K562 (cell line): ENCODE measurements around the gene NPC1. TPM values are rescaled to one million over a fixed set of nuclear protein-coding genes. Genes with fewer than 3 reads are reported as not detected.

ENCODE experiments used
- ATAC-seq: fragments of 200-7000 bp; cut with Tn5 transposase; 3 replicates; pipeline ENCODE4 v1.9.1; 2020; ENCODE audit warnings: moderate library complexity
- BruUV-seq: library from RNA; stranded (reverse); fragments of 400-500 nt; replicated peaks from 2 replicates; lab custom pipeline; 2021; lab: Mats Ljungman, UMichigan
- CTCF ChIA-PET: fragments of 300-600 bp; formaldehyde crosslinking; extraction: SDS; loops from one replicate; lab custom pipeline; 2021; ENCODE audit warnings: low intra/inter-chr PET ratio; lab: Yijun Ruan, JAX
- POLR2A ChIA-PET: fragments of 300-600, 350-650 bp; sonication (Branson Sonifier 250); formaldehyde crosslinking; extraction: SDS; loops from one replicate; lab custom pipeline; 2021; ENCODE audit warnings: antibody characterized with exemption, inconsistent platforms; lab: Yijun Ruan, JAX
- DNase-seq, 4 experiments: peaks; one replicate each; pipeline versions ENCODE4 v3.0.0 to v3.0.0-alpha.2; 2011 to 2018; ENCODE audit warnings: low spot score in 3 of 4, mixed read lengths in 3 of 4; ENCODE audit errors: extremely low read depth in 1 of 4
- FAIRE-seq: peaks from 2 replicates; lab custom pipeline; 2011; peaks lifted over from hg19 to GRCh38; lab: Jason Lieb, UNC
- H2AFZ ChIP-seq: 2 replicates; pipeline ENCODE4 v1.6.0; 2011; ENCODE audit warnings: low read depth, low read length, control low read depth, inconsistent platforms
- H3K27ac ChIP-seq: fragments of 200-600 bp; 3 replicates; pipeline ENCODE4 v1.8.0; 2011; ENCODE audit warnings: low read depth, mild to moderate bottlenecking, control low read depth, inconsistent platforms, low read length, moderate library complexity, mixed read lengths; ENCODE audit errors: extremely low read depth
- H3K27me3 ChIP-seq, 2 experiments: fragments of 300-600 bp in 1 of 2; 2 replicates in 1 of 2; 3 replicates in 1 of 2; pipeline versions ENCODE4 v1.6.0 to v1.8.0; 2011; ENCODE audit warnings: inconsistent platforms in 2 of 2, low read length in 2 of 2, mild to moderate bottlenecking in 1 of 2, mixed read lengths in 1 of 2, moderate library complexity in 1 of 2; ENCODE audit not compliant: control insufficient read depth in 2 of 2, insufficient read depth in 2 of 2
- H3K36me3 ChIP-seq: fragments of 300-600 bp; 3 replicates; pipeline ENCODE4 v1.8.0; 2011; ENCODE audit warnings: mild to moderate bottlenecking, low read length, inconsistent platforms; ENCODE audit not compliant: control insufficient read depth, insufficient read depth
- H3K4me1 ChIP-seq, 2 experiments: fragments of 200-600 bp in 1 of 2; replicated peaks in 1 of 2; 2 replicates in 1 of 2; 3 replicates in 1 of 2; pipeline versions ENCODE4 v1.5.1 to v1.8.0; 2011; ENCODE audit warnings: inconsistent platforms in 2 of 2, low read length in 2 of 2, mild to moderate bottlenecking in 1 of 2, mixed read lengths in 1 of 2, moderate library complexity in 1 of 2; ENCODE audit not compliant: control insufficient read depth in 2 of 2, insufficient read depth in 2 of 2
- H3K4me2 ChIP-seq: 2 replicates; pipeline ENCODE4 v1.6.1; 2011; ENCODE audit warnings: low read length, control low read depth, inconsistent platforms, mixed read lengths; ENCODE audit not compliant: insufficient read depth
- H3K4me3 ChIP-seq: fragments of 200-600 bp; sonication (generic), shearing (Covaris generic); 2 replicates; pipeline ENCODE4 v1.5.1; 2016; ENCODE audit warnings: control low read depth, inconsistent platforms
- H3K79me2 ChIP-seq: fragments of 200-600 bp; 3 replicates; pipeline ENCODE4 v1.8.0; 2011; ENCODE audit warnings: low read length, inconsistent platforms; ENCODE audit not compliant: control insufficient read depth, insufficient read depth
- H3K9ac ChIP-seq, 2 experiments: 2 replicates each; pipeline versions ENCODE4 v1.6.0 to v1.6.1; 2011; ENCODE audit warnings: low read depth in 2 of 2, low read length in 2 of 2, control low read depth in 1 of 2, inconsistent platforms in 1 of 2, mild to moderate bottlenecking in 1 of 2, mixed read lengths in 1 of 2; ENCODE audit not compliant: insufficient read depth in 1 of 2
- H3K9me1 ChIP-seq: one replicate; pipeline ENCODE4 v1.6.0; 2011; ENCODE audit warnings: inconsistent platforms, mild to moderate bottlenecking, low read length, moderate library complexity; ENCODE audit not compliant: control insufficient read depth, insufficient read depth
- H3K9me3 ChIP-seq: replicated peaks from 2 replicates; pipeline ENCODE4 v1.5.1; 2011; ENCODE audit warnings: low read depth, low read length, inconsistent platforms; ENCODE audit not compliant: control insufficient read depth, insufficient read depth
- H4K20me1 ChIP-seq: replicated peaks from 2 replicates; pipeline ENCODE4 v1.6.1; 2011; ENCODE audit warnings: low read length, inconsistent platforms, mixed read lengths; ENCODE audit not compliant: control insufficient read depth, insufficient read depth
- DPF2 ChIP-seq: fragments of 450-650 bp; IDR thresholded peaks from 2 replicates; pipeline ENCODE4 v1.6.1; 2016
- HDGF ChIP-seq: fragments of 450-650 bp; IDR thresholded peaks from 2 replicates; pipeline ENCODE4 v1.6.1; 2016
- MLLT1 ChIP-seq, 2 experiments: fragments of 450-650 bp; IDR thresholded peaks; 2 replicates each; pipeline ENCODE4 v1.6.1; 2016
- MTA3 ChIP-seq: fragments of 450-650 bp; formaldehyde crosslinking; IDR thresholded peaks from 2 replicates; pipeline ENCODE4 v1.6.1; 2017; ENCODE audit warnings: mild to moderate bottlenecking, borderline replicate concordance
- NFE2 ChIP-seq: IDR thresholded peaks from 2 replicates; pipeline ENCODE4 v1.6.1; 2014; ENCODE audit warnings: antibody characterized with exemption, low read depth
- RCOR1 ChIP-seq, 2 experiments: IDR thresholded peaks; 2 replicates each; pipeline ENCODE4 v1.6.1; 2012; ENCODE audit warnings: low read depth in 2 of 2, low read length in 2 of 2, borderline replicate concordance in 1 of 2, improper control_type of control experiment in 1 of 2
- ZNF121 ChIP-seq: sonication (generic); formaldehyde crosslinking; conservative IDR thresholded peaks from 2 replicates; pipeline ENCODE4 v1.8.0; 2022; ENCODE audit warnings: missing genetic modification reagents
- ZNF277 ChIP-seq: fragments of 250-450 bp; sonication (Bioruptor Pico); IDR thresholded peaks from 2 replicates; pipeline ENCODE4 v1.8.0; 2022; ENCODE audit warnings: inconsistent platforms, mild to moderate bottlenecking, moderate library complexity, borderline replicate concordance
- ZNF408 ChIP-seq: fragments of 250-450 bp; sonication (Bioruptor Pico); IDR thresholded peaks from 2 replicates; pipeline ENCODE4 v1.4.0; 2020; ENCODE audit warnings: low read depth, mild to moderate bottlenecking, moderate library complexity
- ZNF444 ChIP-seq: fragments of 250-450 bp; sonication (Bioruptor Pico); IDR thresholded peaks from 2 replicates; pipeline ENCODE4 v1.4.0; 2020; ENCODE audit warnings: mild to moderate bottlenecking, moderate library complexity
- ZNF785 ChIP-seq: fragments of 250-450 bp; sonication (Bioruptor Pico); IDR thresholded peaks from 2 replicates; pipeline ENCODE4 v1.4.0; 2020; ENCODE audit warnings: mild to moderate bottlenecking
- ZSCAN29 ChIP-seq: fragments of 450-650 bp; IDR thresholded peaks from 2 replicates; pipeline ENCODE4 v1.6.1; 2017
- WGBS: fragments of 100-300 bp; shearing (Covaris generic); methylation state at CpG from one replicate; pipeline ENCODE4 v1.1.6; 2016; ENCODE audit warnings: low coverage, mixed read lengths; ENCODE audit not compliant: insufficient coverage; ENCODE audit errors: missing lambda C conversion rate; 5-methylcytosine and 5-hydroxymethylcytosine counted together
- in situ Hi-C: fragments of 300-500 bp; cut with MboI; formaldehyde crosslinking; loops from 4 replicates; pipeline ENCODE4 v1.15.0; 2018; ENCODE audit warnings: inconsistent platforms, mixed read lengths
- intact Hi-C: fragments of 100-400 bp; cut with micrococcal nuclease; formaldehyde crosslinking; loops from 2 replicates; pipeline ENCODE4 v1.14.2; 2022
- polyA plus RNA-seq, 8 experiments: library from polyadenylated mRNA; depleted of rRNA in 4 of 8; stranded (reverse) in 5 of 8; unstranded in 3 of 8; fragments of >200 nt; fragmentation: Nextera tagmentation in 2 of 8; fragmentation: Illumina TruSeq in 1 of 8; extraction: Ambion mirVana in 2 of 8; extraction: Trizol in 1 of 8; gene quantifications; 2 replicates each; pipeline versions ENCODE4 v1.2.1 to v1.2.3, GENCODE V29; 2011 to 2014; ENCODE audit warnings: inconsistent platforms in 1 of 8, missing spikeins in 1 of 8
- total RNA-seq, 7 experiments: library from RNA; depleted of rRNA in 6 of 7; stranded (reverse); fragments of >200 nt in 6 of 7; fragmentation: Illumina TruSeq in 2 of 7; extraction: Trizol in 2 of 7; gene quantifications; 2 replicates each; pipeline versions ENCODE4 v1.2.1 to v1.2.3, GENCODE V29; 2011 to 2021; ENCODE audit warnings: low replicate concordance in 1 of 7
- TF ChIP-seq, protein P1 (sequence below): sonication (generic); formaldehyde crosslinking; IDR thresholded peaks from 2 replicates; pipeline ENCODE4 v1.8.0; 2022; ENCODE audit warnings: mild to moderate bottlenecking, missing genetic modification reagents

Gene NPC1
- total and polyA plus RNA-seq, 9 of the 15 experiments (the other 6 are each of a cell fraction or from before 2014, with no cell fraction given) = 17.1 to 45.9 (median 27.6) TPM

DNA sequence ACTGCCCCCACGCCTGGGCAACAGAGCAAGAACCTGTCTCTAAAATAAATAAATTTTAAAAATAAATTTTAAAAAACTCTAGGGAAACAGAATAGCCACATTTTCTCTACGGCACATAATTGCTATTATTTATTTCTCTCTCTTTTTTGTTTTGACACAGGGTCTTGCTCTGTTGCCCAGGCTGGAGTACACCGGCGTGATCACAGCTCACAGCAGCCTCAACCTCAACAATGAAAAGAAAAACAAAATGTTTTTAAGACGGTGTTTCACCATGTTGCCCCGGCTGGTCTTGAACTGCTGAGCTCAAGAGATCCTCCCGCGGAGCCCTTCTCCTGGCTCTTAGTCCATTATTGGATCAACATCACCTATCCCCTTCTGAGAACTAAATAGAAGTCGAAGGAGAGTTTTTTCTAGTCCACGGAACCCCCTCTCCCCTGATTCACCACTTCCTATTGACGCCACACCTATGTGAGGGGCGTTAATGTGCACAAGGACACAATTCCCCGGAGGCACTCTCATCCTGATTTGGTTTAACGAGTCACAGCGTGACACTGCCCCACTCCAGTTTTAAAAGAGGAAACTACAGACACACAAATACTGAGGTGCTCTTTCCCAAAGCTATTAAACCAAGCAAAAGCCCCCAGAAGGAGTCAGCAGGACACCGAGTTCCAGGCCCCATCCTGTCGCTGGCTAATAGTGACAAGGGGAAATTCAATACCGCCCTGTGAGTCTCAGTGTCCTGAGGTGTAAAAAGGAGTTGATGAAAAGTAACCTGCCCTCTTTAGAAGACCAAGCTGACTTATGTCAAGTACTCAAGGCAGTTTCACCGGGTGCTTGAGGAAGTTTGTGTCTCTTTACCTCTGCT is 1.1 kb downstream of the NPC1 start:
- peak; percentile 26 for FAIRE-seq
- Histone ChIP-seq H3K4me3 (peak overlapping the region; percentile 93), H3K9ac (peak overlapping the region; percentile 93 to 94), H3K4me1 (peaks cover 11 to 14% of the 10 kb centered on the region in 2 experiments; a peak in 4 of 5 replicates), H3K4me2 (peak overlapping the region; percentile 94), H3K79me2 (peaks cover 47% of the 10 kb centered on the region), H2AFZ (peak overlapping the region; percentile 99), H4K20me1 (no peaks in the 10 kb centered on the region; the same call in 1 of the 2 replicates), H3K36me3 (peaks cover 15% of the 10 kb centered on the region; the same call in 1 of the 3 replicates), H3K27me3 (peaks cover 10 to 19% of the 10 kb centered on the region in 2 experiments; a peak in 3 of 5 replicates), H3K9me3 (no peaks in the 10 kb centered on the region), H3K27ac (peak overlapping the region; percentile 97), H3K9me1 (no peaks in the 10 kb centered on the region)
- ChIA-PET POLR2A (interaction anchor here (0.6 to 1.6 kb wide), 7 partner anchors 9 to 413 kb away, joined by 3 to 5 read pairs (median 3); no protein-coding TSS in a partner anchor), CTCF (interaction anchor here (2.5 to 3.3 kb wide), 2 partner anchors 70 to 87 kb away, joined by 12 to 24 read pairs; no protein-coding TSS in a partner anchor)
- in situ Hi-C loops (loop anchor here (5.0 kb wide), 1 partner anchor 68 kb away; no protein-coding TSS in a partner anchor), intact Hi-C loops (loop anchor here (10.0 kb wide), 1 partner anchor 450 kb away; the partner anchor contains the start of gene CABLES1)
- BruUV-seq = TSS peak; percentile 54
- ATAC-seq = peak; percentile 23
- peak; percentile 41 to 63 (median 44) for DNase-seq
- 18% methylated on average over 19 of the region's 19 CpGs for WGBS
- TF ChIP-seq ZNF277 (CRISPR knock-in tag) (no peak), ZNF444 (no peak), ZSCAN29 (peak; percentile 35; the same call in 1 of the 2 replicates), ZNF121 (0 out of 2 replicates have a peak, but pooled peaks have one; percentile 38), ZNF785 (CRISPR knock-in tag) (no peak), NFE2 (peak; percentile 29; the same call in 1 of the 2 replicates), DPF2 (peak; percentile 28; the same call in 1 of the 2 replicates), MTA3 (0 out of 2 replicates have a peak, but pooled peaks have one; percentile 13), ZNF408 (CRISPR knock-in tag) (no peak), RCOR1 (IDR thresholded peaks at IDR 0.05; ENCODE audit: borderline replicate concordance in 1 of 2, low read depth in 2 of 2, low read length in 2 of 2) (0 out of 4 replicates have a peak, but pooled peaks of 1 of the 2 experiments have one; percentile 4), HDGF (0 out of 2 replicates have a peak, but pooled peaks have one; percentile 61), MLLT1 (IDR thresholded peaks at IDR 0.05) (0 out of 4 replicates have a peak, but pooled peaks of 1 of the 2 experiments have one; percentile 17)
- TF ChIP-seq, protein P1, sequence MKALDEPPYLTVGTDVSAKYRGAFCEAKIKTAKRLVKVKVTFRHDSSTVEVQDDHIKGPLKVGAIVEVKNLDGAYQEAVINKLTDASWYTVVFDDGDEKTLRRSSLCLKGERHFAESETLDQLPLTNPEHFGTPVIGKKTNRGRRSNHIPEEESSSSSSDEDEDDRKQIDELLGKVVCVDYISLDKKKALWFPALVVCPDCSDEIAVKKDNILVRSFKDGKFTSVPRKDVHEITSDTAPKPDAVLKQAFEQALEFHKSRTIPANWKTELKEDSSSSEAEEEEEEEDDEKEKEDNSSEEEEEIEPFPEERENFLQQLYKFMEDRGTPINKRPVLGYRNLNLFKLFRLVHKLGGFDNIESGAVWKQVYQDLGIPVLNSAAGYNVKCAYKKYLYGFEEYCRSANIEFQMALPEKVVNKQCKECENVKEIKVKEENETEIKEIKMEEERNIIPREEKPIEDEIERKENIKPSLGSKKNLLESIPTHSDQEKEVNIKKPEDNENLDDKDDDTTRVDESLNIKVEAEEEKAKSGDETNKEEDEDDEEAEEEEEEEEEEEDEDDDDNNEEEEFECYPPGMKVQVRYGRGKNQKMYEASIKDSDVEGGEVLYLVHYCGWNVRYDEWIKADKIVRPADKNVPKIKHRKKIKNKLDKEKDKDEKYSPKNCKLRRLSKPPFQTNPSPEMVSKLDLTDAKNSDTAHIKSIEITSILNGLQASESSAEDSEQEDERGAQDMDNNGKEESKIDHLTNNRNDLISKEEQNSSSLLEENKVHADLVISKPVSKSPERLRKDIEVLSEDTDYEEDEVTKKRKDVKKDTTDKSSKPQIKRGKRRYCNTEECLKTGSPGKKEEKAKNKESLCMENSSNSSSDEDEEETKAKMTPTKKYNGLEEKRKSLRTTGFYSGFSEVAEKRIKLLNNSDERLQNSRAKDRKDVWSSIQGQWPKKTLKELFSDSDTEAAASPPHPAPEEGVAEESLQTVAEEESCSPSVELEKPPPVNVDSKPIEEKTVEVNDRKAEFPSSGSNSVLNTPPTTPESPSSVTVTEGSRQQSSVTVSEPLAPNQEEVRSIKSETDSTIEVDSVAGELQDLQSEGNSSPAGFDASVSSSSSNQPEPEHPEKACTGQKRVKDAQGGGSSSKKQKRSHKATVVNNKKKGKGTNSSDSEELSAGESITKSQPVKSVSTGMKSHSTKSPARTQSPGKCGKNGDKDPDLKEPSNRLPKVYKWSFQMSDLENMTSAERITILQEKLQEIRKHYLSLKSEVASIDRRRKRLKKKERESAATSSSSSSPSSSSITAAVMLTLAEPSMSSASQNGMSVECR (CRISPR knock-in tag) = 0 out of 2 replicates have a peak, but pooled peaks have one; percentile 6
